ENCODE data around the gene PIK3CB.
"Not testable (repeated sequence)": the region's sequence is repeated elsewhere in the genome, so short reads cannot be mapped to it uniquely, and the experiment has no call there.

The PIK3CB gene

GRCh38 chr3:138732456-138732855 lies 102.3 kb downstream of the PIK3CB start:
- DNase-seq = no peak

DNA sequence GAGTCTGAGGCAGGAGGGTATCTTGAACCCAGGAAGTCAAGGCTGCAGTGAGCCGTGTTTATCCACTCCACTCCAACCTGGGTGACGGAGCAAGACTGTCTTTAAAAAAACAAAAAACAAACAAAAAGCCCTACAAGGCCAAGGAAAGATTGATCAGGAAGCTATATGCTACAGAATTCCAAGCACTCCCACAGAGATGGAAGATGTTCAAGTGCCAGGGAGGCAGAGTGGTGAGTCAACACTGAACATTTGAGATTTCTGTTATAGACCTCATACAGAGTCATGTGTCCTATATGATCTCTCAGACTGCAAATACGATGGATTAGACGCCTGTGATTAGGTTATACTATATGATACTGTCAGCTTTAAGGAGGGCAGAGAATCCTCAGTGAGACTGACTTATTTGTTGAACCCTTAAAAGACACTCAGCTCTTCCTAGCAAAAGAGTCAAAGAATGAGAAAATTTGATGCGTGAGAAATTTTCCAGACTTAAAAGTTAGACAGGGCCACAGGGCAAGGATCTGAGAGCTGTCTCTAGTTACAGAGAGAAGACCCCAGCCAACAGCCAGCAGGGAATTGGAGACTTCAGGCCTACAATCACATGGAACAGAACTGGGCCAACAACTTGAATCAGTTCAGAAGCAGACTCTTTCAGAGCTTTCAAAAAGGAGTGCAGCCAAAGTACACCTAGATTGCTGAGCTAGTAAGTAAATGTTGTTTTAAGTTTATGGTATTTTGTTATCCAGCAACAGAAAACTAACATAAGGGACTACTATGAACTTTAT lies 107.6 kb downstream of the PIK3CB start:
- DNase-seq = no peak

GRCh38 chr3:138726042-138726441 lies 108.7 kb downstream of the PIK3CB start:
- DNase-seq = not testable (repeated sequence)

DNA sequence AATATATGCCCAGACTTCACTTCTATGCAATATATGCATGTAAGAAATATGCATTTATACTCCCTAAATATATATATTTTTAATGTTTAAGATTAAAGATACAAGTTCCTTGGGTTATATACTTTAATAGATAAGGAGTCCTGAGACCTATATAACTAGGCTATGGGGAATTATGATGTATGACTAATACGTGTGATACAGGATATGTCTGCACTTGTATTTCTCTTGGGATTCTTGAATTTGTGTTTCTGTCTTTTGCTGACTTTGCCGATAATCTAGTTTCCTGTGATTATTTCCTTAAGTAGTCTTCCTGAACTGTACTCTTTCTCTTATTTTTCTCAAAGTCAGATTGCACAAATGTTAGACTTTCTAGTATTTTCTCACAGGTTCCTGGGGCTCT lies 109.6 kb downstream of the PIK3CB start:
- no peak for DNase-seq

GRCh38 chr3:138724443-138724842 lies 110.3 kb downstream of the PIK3CB start:
- DNase-seq = no peak

GRCh38 chr3:138718849-138719248 lies 115.9 kb downstream of the PIK3CB start:
- no peak for DNase-seq

DNA sequence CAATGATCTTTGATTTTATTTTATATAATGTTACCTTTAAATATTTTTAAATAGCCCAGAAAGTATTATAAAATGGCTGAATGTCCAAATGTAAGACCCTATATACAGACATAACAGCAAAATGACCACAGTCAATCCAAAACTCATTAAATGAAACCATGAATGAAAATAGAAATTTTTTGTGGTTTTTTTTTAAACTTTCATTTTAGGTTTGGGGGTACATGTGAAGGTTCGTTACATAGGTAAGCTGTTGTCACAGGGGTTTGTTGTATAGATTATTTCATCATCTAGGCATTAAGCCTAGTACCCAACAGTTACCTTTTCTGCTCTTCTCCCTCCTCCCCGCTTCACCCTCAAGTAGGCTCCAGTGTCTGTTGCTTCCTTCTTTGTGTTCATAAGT lies 117.4 kb downstream of the PIK3CB start:
- DNase-seq = no peak

- no peak for DNase-seq
Measured at GRCh38 chr3:138712086-138712485, 122.6 kb downstream of the PIK3CB start.

DNA sequence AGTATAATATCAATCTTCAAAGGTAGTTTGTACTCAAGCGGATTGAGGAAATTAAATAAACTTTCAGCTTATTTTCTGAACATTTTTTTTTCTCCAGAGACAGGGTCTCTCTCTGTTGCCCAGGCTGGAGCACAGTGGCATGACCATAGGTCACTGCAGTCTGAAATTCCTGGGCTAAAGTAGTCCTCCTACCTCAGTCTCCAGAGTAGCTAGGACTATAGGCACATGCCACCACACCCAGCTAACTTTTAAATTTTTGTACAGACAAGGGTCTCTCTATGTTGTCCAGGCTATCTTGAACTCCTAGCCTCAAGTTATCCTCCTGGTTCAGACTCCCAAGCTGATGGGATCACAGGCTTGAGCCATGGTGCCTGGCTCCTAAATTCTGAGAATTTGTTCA lies 129.1 kb downstream of the PIK3CB start:
- DNase-seq = no peak

- DNase-seq = no peak
Measured at GRCh38 chr3:138696666-138697370, 137.9 kb downstream of the PIK3CB start.

DNA sequence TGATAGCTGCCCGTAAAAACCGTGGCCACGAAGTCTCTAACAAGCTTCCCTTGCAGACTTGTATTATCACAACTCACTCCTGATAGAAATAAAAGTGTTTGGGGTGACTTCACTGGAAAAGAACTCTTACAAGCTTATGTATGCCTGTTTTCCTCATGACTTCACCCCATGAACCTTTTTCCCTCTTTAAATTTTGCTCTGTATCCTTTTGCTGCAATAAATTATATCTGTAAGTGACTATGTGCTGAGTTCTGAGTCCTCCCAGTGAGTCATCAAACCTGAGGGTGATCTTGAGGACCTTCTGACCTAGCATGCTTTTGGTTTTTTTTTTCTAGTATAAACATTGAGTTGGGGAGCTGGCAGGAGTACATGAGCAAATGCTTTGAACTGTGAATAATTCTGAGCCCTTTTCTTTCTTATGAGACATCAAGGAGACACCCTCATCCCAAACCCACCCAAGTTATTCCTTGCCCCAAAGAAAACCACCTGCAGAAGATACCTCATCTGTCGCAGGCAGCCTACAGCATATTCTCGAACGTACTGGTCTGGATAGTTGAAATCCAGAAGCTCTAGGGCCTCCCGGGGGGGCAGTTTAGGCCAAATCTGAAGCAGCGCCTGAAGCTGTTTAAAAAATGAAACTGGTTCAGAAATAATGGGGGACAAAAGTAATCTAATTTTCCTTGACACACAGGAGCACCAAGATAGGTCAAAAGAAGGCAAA lies 140.3 kb downstream of the PIK3CB start:
- DNase-seq = peak; percentile 34

DNA sequence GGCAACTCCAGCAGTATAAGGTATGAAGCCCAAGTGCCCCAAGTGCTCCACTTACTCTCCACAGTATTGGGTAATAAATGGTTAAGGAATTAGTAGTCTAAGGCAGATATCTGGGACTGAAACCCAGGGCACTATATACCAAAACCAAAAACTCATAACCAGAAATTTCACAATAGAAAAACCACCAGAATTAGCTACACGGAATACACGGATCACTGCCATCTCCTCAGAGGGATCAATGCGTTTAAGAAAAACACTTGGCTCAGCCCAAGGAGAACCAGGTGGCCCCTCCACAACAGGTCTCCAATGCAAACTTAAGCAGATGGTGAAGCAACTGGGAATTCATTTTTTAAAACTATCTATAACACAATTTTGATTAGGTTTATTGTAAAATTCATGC lies 142.6 kb downstream of the PIK3CB start:
- DNase-seq = no peak

DNA sequence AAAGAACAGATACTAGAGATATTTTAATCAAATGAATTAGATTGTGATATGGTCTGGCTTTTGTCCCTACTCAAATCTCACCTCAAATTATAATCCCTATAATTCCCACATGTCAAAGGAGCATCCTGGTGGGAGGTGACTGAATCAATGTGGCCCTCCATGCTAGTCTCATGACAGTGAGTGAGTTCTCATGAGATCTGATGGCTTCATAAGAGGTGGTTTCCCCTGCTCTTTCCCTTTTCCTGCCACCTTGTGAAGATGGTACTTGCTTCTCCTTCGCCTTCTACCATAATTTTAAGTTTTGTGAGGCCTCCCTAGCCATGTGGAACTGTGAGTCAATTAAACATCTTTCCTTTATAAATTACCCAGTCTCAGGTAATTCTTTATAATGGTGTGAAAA lies 143.4 kb downstream of the PIK3CB start:
- no peak for DNase-seq

DNA sequence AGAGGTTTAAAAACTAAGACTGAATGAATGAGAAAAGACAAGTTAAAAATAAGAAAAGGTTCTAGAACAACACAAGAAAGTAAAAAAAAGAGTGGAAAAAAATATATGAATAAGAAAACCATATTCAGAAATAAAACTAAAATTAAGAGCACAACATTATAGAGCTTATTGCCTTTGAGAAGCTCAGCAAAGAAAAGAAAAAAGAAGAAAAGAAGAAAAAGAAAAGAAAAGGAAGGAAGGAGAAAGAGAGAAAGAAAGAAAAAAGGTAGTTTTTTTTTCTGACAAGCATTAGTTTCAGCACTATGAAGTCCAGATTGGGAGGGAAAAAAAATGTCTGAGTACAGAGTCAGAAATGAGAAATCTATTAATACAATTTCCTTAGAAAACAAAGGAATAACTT lies 144.7 kb downstream of the PIK3CB start:
- DNase-seq = no peak

- no peak for DNase-seq
Measured at GRCh38 chr3:138688871-138689299, 145.8 kb downstream of the PIK3CB start.

GRCh38 chr3:138687236-138687635 lies 147.5 kb downstream of the PIK3CB start:
- no peak for DNase-seq

- no peak for DNase-seq
Measured at GRCh38 chr3:138686771-138687221, 147.9 kb downstream of the PIK3CB start.

- no peak for DNase-seq
Measured at GRCh38 chr3:138684396-138684795, 150.3 kb downstream of the PIK3CB start.

GRCh38 chr3:138682648-138683047 lies 152.1 kb downstream of the PIK3CB start:
- no peak for DNase-seq

DNA sequence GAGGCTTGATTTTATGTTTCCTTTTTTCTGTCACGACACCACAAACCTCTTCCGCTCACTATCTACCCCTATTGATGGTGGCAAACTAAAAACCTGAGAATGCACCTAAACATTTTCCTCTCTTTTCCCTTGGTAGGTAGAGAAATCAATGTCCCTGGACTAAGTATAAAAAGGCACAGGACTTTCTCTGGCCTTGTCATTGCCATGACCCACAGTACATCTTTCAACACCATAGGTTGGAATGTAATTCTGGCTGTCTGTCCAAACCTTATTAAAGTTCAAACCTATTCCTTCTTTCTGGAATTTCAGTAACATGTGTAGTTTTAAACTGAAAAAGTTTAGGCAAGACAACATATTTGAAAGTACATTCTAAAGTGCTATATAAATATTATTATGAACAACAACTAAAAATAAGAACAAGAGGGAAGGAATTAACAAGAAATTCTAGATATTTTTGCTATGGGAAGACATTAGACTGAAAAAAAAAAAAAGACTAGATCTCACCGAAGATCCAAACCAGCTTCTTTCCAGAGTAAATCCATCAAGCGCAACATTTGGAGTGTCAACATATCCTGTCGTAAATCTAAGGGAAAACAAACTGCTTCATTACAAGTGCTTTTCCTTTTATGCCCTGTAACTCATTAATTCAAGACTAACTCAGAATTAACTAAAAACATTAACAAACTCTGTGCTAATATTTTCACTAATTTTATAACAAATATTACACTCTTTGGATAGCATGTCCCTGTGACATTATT lies 153.1 kb downstream of the PIK3CB start:
- DNase-seq = no peak

DNA sequence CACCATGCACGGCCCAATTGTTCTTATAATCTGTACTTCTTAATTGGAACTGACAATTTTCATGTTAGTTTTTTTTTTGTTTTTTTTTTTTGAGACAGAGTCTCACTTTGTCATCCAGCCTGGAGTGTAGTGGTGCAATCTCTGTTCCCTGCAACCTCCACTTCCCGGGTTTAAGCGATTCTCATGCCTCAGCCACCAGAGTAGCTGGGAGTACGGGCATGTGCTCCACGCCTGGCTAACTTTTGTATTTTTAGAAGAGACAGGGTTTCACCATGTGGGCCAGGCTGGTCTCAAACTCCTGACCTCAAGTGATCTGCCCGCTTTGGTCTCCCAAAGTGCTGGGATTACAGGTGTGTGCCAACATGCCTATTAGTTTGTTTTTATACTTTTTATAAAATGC lies 153.8 kb downstream of the PIK3CB start:
- not testable (repeated sequence) for DNase-seq

DNA sequence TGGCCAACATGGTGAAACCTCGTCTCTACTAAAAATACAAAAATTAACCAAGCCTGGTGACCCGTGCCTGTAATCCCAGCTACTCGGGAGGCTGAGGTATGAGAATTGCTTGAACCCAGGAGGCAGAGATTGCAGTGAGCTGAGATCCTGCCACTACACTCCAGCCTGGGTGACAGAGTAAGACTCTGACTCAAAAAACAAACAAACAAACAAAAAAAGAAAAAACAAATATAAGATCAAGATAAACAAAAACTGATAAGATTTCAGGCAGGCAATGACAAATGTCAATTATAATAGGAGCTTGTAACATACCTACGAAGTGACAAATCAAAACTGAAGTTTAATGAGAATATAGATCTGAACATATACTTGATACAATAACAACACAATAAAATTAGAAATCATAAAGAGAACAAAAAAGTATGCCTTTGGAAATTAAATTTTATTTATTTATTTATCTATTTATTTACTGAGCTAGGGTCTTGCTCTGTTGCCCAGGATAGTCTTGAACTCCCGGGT lies 155.8 kb downstream of the PIK3CB start:
- DNase-seq = no peak

DNA sequence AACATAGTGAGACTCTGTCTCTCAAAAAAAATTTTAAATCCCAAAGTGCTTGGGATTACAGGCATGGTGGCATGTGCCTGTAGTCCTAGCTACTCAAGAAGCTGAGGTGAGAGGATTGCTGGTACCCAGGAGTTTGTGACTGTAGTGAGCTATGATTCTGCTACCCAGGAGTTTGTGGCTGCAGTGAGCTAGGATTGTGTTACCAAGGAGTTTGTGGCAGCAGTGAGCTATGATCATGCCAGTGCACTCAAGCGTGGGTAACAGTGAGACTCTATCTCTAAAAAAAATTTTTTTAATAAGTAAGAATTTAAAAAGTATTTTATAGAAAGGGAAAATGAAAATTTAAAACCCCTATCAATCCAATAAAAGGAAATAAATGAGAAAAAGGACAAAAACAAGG lies 156.6 kb downstream of the PIK3CB start:
- DNase-seq = no peak
